ENCODE data around the gene CLK3. TPM values are rescaled to one million over a fixed set of nuclear protein-coding genes. Genes with fewer than 3 reads are reported as not detected.

CLK3 gene
- total and polyA plus RNA-seq, 2 of the 8 experiments (the other 6 are each of a cell fraction or from before 2014, with no cell fraction given) = 43.5 to 67.3 TPM

DNA sequence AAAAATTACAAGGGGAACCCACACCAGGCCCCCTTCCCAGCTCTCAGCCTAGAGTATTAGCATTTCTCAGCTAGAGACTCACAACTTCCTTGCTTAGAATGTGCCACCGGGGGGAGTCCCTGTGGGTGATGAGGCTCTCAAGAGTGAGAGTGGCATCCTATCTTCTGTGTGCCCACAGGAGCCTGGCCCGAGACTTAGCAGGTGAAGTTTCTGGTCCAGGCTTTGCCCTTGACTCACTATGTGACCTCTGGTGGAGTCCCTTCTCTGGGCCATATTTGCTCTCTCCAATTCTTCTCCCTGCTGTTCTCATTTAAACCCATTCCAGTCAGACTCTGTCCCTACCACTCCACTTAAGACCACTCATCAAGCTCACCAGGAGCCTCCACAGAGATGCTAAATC, 18.1 kb downstream of the CLK3 start:
- H4K91ac ChIP-seq (replicated peaks; ENCODE audit: insufficient read length, low read length) = no peak overlapping the region
- H3K4ac ChIP-seq (replicated peaks; ENCODE audit: insufficient read length, low read depth, low read length) = no peak overlapping the region
- H4K8ac ChIP-seq (ENCODE audit: extremely low read depth, insufficient read depth, low read length) = no peak overlapping the region
- no peak overlapping the region for H2BK120ac ChIP-seq (replicated peaks; ENCODE audit: low read depth, low read length)
- no peak overlapping the region for H3K18ac ChIP-seq (ENCODE audit: extremely low read depth, low read length)
- H2BK12ac ChIP-seq (ENCODE audit: low read depth, low read length) = no peak overlapping the region
- no peak overlapping the region for H2AK5ac ChIP-seq (ENCODE audit: low read depth, low read length)
- no peaks in the 10 kb centered on the region for H3K23me2 ChIP-seq (ENCODE audit: low read depth, low read length)
- no peak overlapping the region for H3K23ac ChIP-seq (ENCODE audit: insufficient read length)
- no peak overlapping the region for H3K14ac ChIP-seq (ENCODE audit: insufficient read length)
- no peaks in the 10 kb centered on the region for H3K79me2 ChIP-seq (ENCODE audit: control insufficient read depth in 1 of 2, insufficient read depth in 2 of 2, low read length in 2 of 2)
- H3K4me1 ChIP-seq (replicated peaks in 1 of 4; ENCODE audit: control insufficient read depth in 3 of 4, insufficient read depth in 4 of 4, low read length in 3 of 4) = no peaks in the 10 kb centered on the region
- H2BK5ac ChIP-seq (ENCODE audit: low read depth, low read length) = no peak overlapping the region
- H3K79me1 ChIP-seq (ENCODE audit: low read depth, low read length) = no peaks in the 10 kb centered on the region
- FAIRE-seq (no peak), DNase-seq (ENCODE audit: low read depth in 1 of 2, low spot score in 2 of 2) (no peak)
- no peak overlapping the region for H4K5ac ChIP-seq (ENCODE audit: insufficient read length, low read depth, low read length)
- no peak overlapping the region for H3K56ac ChIP-seq (replicated peaks; ENCODE audit: insufficient read length, low read depth, low read length)
- no peak overlapping the region for H3K27ac ChIP-seq (ENCODE audit: low read depth, low read length)
- H3K4me2 ChIP-seq (ENCODE audit: insufficient read depth in 1 of 2, low read depth in 2 of 2, low read length in 2 of 2) = no peak overlapping the region
- H2BK20ac ChIP-seq (ENCODE audit: low read length) = no peak overlapping the region
- 85% methylated on average over 2 of the region's 2 CpGs; no CpG with 5 or more reads in 1 of the 2 experiments for WGBS, 2 experiments (ENCODE audit: extremely low coverage in 1 of 2, insufficient coverage in 1 of 2, insufficient read length in 1 of 2, insufficient replicate concordance in 2 of 2, low coverage in 1 of 2, low lambda C conversion rate in 2 of 2, missing lambda C conversion rate in 1 of 2)
- H3K9me3 ChIP-seq (ENCODE audit: insufficient read depth in 2 of 2, low read depth in 1 of 2, low read length in 1 of 2) = no peaks in the 10 kb centered on the region
- ChIA-PET POLR2A (ENCODE audit: partially characterized antibody) (interaction anchor here (1.6 to 8.4 kb wide), 3 partner anchors 15 to 127 kb away, joined by 4 to 81 read pairs (median 5); partner anchors contain the start of gene CYP1A1), CTCF (ENCODE audit: partially characterized antibody) (interaction anchor here (0.7 to 37.5 kb wide), 21 partner anchors 8 to 272 kb away, joined by 3 to 1439 read pairs (median 4); partner anchors contain the start of genes CLK3, CPLX3, CSK and CYP1A2)
- H3K36me3 ChIP-seq (ENCODE audit: control insufficient read depth in 2 of 4, insufficient read depth in 4 of 4, low read length in 3 of 4) = peaks cover 13 to 25% (median 17%) of the 10 kb centered on the region in 4 experiments; a peak in 5 of 8 replicates
- H2AFZ ChIP-seq (ENCODE audit: low read length) = no peak overlapping the region
- H3K4me3 ChIP-seq (ENCODE audit: extremely low read depth in 1 of 4, insufficient read depth in 2 of 4, low read depth in 3 of 4, low read length in 4 of 4) = no peak overlapping the region
- no peak overlapping the region for H3K9ac ChIP-seq (replicated peaks in 1 of 4; ENCODE audit: extremely low read depth in 1 of 4, low read depth in 3 of 4, low read length in 3 of 4)
- TF ChIP-seq CHD2 (IDR thresholded peaks at IDR 0.05; ENCODE audit: low read length) = no peak
- TF ChIP-seq, protein P1, sequence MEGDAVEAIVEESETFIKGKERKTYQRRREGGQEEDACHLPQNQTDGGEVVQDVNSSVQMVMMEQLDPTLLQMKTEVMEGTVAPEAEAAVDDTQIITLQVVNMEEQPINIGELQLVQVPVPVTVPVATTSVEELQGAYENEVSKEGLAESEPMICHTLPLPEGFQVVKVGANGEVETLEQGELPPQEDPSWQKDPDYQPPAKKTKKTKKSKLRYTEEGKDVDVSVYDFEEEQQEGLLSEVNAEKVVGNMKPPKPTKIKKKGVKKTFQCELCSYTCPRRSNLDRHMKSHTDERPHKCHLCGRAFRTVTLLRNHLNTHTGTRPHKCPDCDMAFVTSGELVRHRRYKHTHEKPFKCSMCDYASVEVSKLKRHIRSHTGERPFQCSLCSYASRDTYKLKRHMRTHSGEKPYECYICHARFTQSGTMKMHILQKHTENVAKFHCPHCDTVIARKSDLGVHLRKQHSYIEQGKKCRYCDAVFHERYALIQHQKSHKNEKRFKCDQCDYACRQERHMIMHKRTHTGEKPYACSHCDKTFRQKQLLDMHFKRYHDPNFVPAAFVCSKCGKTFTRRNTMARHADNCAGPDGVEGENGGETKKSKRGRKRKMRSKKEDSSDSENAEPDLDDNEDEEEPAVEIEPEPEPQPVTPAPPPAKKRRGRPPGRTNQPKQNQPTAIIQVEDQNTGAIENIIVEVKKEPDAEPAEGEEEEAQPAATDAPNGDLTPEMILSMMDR (IDR thresholded peaks at IDR 0.05; ENCODE audit: control extremely low read depth in 1 of 3, insufficient read depth in 1 of 3, low read depth in 1 of 3, low read length in 3 of 3) = no peak
- TF ChIP-seq KDM5A (IDR thresholded peaks at IDR 0.05; ENCODE audit: low read length) = no peak
- H3K27me3 ChIP-seq (replicated peaks in 1 of 4; ENCODE audit: control insufficient read depth in 3 of 4, extremely low read depth in 1 of 4, insufficient read depth in 3 of 4, low read length in 3 of 4) = no peaks in the 10 kb centered on the region
- no peak overlapping the region for H2BK15ac ChIP-seq (ENCODE audit: low read length)
- H4K20me1 ChIP-seq (replicated peaks in 1 of 2; ENCODE audit: control insufficient read depth in 1 of 2, insufficient read depth in 2 of 2, low read length in 2 of 2) = peaks cover 12 to 19% of the 10 kb centered on the region in 2 experiments

Measured in H1 (cell line).